Cardiac septum (tissue), 1 donor: Measurements from ENCODE around the gene LGALS3BP. TPM values are rescaled to one million over a fixed set of nuclear protein-coding genes. Genes with fewer than 3 reads are reported as not detected.

Experiments used
- DNase-seq: peaks from one replicate; pipeline ENCODE4 v3.0.0-alpha.2; 2020; ENCODE audit warnings: low spot score
- intact Hi-C: fragments of 100-400 bp; cut with DNase I; formaldehyde crosslinking; loops from one replicate; pipeline ENCODE4 v1.14.0; 2022
- total RNA-seq: library from RNA; stranded (reverse); fragmentation: NEBNext Ultra II Directional; extraction: Animal tissue kit (Norgen Biotek cat#: 25700); gene quantifications from one replicate; pipeline ENCODE4 v1.2.1, GENCODE V29; 2021
- donor health status: DM: no; HTN: no; CAD: no.

LGALS3BP gene
- total RNA-seq, 1 donor from 2014 or later: 312 TPM

DNA sequence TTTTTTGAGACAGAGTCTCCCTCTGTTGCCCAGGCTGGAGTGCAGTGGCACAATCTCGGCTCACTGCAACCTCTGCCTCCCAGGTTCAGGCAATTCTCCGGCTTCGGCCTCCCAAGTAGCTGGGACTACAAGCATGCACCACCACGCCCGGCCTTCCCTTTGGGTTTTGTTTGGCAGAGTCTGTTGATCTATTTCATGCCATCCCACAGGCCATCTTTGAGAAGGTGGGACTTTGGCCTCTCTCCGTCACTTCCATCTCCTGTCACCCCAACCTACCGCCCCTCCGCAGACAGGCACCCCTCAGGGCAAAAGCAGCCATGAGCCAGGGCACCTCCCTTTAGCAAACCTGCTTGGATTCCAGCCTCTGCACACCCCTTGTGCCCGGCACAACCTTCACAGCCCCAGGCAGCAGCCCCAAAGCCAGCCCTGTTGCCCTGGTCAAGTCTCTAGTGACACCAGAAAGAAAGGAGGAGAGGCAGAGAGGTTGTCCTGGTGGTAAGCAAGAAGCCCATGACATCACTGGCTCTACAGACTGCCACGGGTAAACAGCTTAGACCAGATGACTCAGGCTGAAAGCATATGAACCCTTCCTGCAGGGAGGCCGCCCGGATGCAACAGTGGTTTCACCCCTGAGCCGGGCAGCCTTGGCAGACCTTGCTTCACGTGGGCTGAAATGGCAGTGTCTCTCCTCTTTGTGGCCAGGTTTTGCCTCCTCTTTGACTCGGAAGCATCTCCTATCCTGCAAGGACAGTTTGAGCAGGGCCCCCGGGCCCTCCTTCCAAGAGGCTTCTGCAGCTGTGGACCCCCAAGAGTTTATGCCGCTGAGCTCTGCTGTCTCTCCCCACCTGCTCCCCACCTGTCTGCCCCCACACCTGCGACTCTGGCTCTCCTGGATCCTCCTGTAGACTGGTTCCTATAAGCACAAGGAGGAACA lies 46.4 kb downstream of the LGALS3BP start:
- no peak for DNase-seq
- intact Hi-C loops: loop anchor here (5.0 kb wide), 2 partner anchors 39 to 51 kb away; no protein-coding TSS in a partner anchor

DNA sequence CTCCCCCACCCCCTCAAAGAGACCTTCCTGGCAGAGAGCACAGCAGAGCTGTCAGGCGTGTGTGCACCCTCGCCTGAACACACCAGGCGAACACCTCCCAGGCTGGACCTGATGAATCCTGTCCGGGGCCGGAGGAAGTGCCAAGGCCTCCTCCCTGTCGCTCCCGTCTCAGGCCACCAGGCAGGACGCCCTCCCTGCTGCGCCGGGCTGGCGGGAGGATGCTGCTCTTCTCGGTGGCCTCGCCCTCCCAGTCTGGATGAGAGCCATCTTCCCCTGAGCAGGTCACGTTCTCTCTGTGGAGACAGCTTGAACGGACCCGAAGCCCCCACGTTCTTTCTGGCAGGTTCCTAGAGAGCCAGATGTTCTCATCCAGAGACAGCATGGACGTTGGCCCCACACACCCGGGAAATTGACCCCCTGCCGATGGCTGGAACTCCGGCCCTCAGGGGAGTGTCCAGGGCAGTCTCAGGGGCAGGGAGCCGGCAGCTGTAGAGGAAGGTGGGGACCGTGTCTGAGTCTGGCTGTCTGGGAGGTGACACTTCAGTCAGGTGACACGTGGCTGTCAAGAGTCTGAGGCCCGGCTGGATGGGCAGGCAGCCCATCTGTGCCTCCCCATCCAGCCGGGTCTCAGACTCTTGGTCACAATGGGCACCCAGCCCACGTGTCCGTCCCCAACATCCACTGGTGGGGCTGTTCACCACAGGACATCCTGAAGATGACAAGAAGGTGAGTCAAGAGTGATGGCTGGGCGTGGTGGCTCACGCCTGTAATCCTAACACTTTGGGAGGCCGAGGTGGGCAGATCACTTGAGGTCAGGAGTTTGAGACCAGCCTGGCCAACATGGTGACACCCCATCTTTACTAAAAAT lies 49.6 kb downstream of the LGALS3BP start:
- intact Hi-C loops: loop anchor here (5.0 kb wide), 2 partner anchors 42 to 48 kb away; no protein-coding TSS in a partner anchor
- DNase-seq: no peak

DNA sequence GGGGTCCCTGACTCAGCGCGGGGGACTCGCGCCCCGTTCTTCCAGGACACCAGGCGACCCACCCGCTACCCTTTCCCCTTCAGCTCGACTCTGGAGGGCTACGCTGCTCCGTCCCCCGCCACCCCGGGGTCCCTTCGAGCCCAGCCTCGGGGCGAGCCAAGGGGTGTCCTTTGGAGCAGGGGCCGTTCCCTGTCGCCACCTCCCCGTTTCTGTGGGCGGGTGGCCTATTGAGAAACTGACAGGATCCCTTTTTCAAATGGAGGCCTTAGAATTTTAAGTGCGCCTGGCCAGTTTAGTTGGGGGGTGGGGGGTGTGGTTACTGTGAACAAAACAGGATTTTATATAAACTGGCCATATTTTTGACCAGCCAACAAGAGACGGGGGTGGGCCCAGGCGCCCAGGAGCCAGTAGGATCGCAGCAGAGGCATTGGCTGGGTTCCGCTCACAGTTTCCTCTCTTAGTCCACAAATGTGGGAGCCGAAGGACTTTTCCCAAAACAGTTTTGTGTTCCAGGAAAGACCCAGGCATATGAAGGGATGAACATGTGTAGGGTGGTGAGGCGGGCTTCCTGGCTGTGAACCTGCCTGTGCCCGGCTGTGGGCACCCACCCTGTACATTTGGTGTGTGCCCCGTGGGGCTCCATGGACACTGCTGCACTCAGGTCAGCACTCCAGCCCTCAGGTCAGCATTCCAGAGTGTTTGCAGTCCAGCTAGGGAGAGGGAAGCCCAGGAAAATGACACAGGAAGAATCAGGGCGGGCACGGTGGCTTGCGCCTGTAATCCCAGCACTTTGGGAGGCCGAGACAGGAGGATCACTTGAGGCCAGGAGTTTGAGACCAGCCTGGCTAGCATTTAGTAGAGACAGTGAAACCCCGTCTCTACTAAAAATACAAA lies 53.8 kb downstream of the LGALS3BP start:
- DNase-seq: no peak
- intact Hi-C loops: no loop called here

- intact Hi-C loops: no loop called here
- peak; percentile 95 for DNase-seq
These were observed 54.5 kb downstream of the LGALS3BP start, which contains the start of gene TIMP2 for GRCh38 chr17:78925234-78925633. Gene TIMP2, minus strand, starts transcription at chr17:78925387. Its CDS starts 299 bp downstream, at chr17:78925088.

GRCh38 chr17:78924481-78925151 lies 55.1 kb downstream of the LGALS3BP start:
- intact Hi-C loops: no loop called here
- DNase-seq: no peak

DNA sequence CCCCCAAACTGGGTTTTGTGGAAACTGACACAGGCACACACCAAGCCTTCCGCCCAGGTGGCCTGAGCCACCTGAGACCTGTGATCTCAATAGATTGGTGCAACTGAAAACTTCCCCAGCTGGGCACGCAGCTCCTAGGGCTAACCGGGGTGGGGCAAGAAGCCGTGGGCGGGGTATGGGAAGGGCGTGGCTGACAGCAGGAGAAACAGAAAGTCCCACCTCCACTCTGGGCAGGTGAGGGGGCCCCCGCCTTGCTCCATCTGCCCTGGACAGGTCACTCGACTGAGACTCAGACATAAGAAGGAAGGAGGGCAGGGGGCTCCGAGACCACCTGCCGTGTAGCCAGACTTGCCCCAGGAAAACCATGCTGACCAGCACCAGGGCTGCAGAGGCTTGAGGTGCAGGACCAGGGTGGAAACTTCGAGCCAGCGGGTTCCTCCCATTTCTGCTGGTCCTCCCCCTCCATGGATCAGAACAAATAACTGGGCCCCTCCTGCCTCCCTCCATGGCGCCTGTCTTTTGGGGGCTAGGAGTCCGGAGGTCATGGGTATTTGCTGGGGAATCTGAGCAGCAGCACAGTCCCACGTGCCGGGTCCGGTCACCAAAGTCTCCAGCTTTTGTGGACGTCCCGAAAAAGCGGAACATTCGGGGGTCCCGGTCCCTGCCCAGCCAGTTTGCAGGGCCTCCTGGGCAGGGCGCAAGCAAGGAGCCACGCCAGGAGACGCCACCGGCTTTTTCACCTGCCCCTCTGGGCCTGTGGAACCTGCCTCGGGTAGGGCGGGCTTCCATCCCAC lies 55.9 kb downstream of the LGALS3BP start:
- intact Hi-C loops: no loop called here
- peak; percentile 95 for DNase-seq

DNA sequence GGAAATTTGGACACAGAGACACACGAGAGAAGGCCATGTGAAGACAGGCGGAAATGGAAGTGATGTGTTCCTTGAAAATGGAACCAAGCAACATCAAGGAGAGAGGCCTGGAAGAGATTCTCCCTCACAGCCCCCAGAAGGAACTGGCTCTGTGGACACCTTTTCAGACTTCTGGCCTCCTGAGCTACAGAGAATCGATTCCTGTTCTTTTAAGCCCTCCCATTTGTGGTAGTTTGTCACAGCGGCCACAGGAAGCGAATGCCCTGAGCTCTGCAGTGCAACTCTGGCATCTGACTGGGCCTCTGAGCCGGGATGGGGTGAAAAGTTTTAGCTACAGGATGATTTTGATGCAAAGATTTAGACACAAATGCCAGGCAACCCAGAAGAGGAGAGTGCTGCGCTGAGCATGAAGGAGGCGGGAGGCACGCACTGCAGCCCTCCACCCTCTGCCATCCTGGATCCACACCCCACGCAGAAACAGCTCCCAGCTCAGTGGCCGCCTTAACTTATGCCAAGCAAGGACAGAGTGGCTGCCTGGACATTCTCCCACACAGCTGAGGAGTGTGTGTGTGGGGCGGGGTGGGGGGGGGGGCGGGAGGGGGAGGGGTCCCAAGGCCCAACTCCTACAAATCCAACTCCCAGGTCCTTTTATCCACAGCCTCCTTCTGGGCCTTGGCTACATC lies 56.8 kb downstream of the LGALS3BP start:
- intact Hi-C loops: no loop called here

GRCh38 chr17:78921437-78921971 lies 58.2 kb downstream of the LGALS3BP start:
- no peak for DNase-seq

More for the DNA sequence above, 56.8 kb downstream of the LGALS3BP start:
- no peak for DNase-seq

More at GRCh38 chr17:78921437-78921971, 58.2 kb downstream of the LGALS3BP start:
- intact Hi-C loops: no loop called here

Other genes with a start within 250 kb of the LGALS3BP start
- 29.4 TPM for gene CYTH1, start 197.7 kb downstream of the LGALS3BP start, total RNA-seq
- gene USP36, start 139.1 kb downstream of the LGALS3BP start, total RNA-seq: 19.5 TPM
- 1.6 TPM for gene CEP295NL, start 76.7 kb downstream of the LGALS3BP start, total RNA-seq
- gene TIMP2, start 54.5 kb downstream of the LGALS3BP start, total RNA-seq: 95.5 TPM
- gene CANT1, start 29.8 kb upstream of the LGALS3BP start, total RNA-seq: 25.2 TPM
- 92.9 TPM for gene C1QTNF1, start 44.2 kb upstream of the LGALS3BP start, total RNA-seq
- 39.4 TPM for gene ENGASE, start 94.9 kb upstream of the LGALS3BP start, total RNA-seq